ENCODE results near the gene BRAF.
A peak's percentile ranks its signal among the peaks of the same experiment; 100 is the strongest.
"Not testable (repeated sequence)": the region's sequence is repeated elsewhere in the genome, so short reads cannot be mapped to it uniquely, and the experiment has no call there.

BRAF gene

GRCh38 chr7:140676306-140676705, 248.4 kb downstream of the BRAF start:
- no peak for DNase-seq

- no peak for DNase-seq
Measured at GRCh38 chr7:140675726-140676125, 249.0 kb downstream of the BRAF start.

- DNase-seq = peak; percentile 74
Measured at GRCh38 chr7:140674899-140675701, 249.6 kb downstream of the BRAF start.

GRCh38 chr7:140674356-140674800, 250.4 kb downstream of the BRAF start:
- DNase-seq = no peak

GRCh38 chr7:140673774-140674155, 251.0 kb downstream of the BRAF start:
- no peak for DNase-seq

- peak; percentile 54 for DNase-seq
Measured at GRCh38 chr7:140673063-140673773, 251.5 kb downstream of the BRAF start.

GRCh38 chr7:140672382-140673062, 252.2 kb downstream of the BRAF start, which contains the start of gene ADCK2:
ADCK2 (plus strand) TSS chr7:140672945; CDS start chr7:140673331, 386 bp downstream.
- peak; percentile 75 for DNase-seq

GRCh38 chr7:140671966-140672365, 252.8 kb downstream of the BRAF start:
- DNase-seq = no peak

GRCh38 chr7:140670343-140670935, 254.3 kb downstream of the BRAF start:
- no peak for DNase-seq

GRCh38 chr7:140669862-140670261, 254.9 kb downstream of the BRAF start:
- not testable (repeated sequence) for DNase-seq

GRCh38 chr7:140669352-140669751, 255.4 kb downstream of the BRAF start:
- no peak for DNase-seq
